ENCODE results near the gene PTPRC.

The PTPRC gene

GRCh38 chr1:198643808-198644207, 5.0 kb downstream of the PTPRC start:
- DNase-seq (ENCODE audit: low read depth) = no peak

- no peak for DNase-seq (ENCODE audit: low read depth)
These were observed 8.2 kb downstream of the PTPRC start for GRCh38 chr1:198647055-198647454.

GRCh38 chr1:198648592-198648991, 9.8 kb downstream of the PTPRC start:
- no peak for DNase-seq (ENCODE audit: low read depth)

- no peak for DNase-seq (ENCODE audit: low read depth)
These were observed 10.6 kb downstream of the PTPRC start for GRCh38 chr1:198649232-198649967.

GRCh38 chr1:198649968-198650338, 11.1 kb downstream of the PTPRC start:
- DNase-seq (ENCODE audit: low read depth) = no peak

- no peak for DNase-seq (ENCODE audit: low read depth)
These were observed 11.7 kb downstream of the PTPRC start for GRCh38 chr1:198650506-198650905.

GRCh38 chr1:198651650-198652400, 13.0 kb downstream of the PTPRC start:
- DNase-seq (ENCODE audit: low read depth) = no peak

GRCh38 chr1:198653808-198654413, 15.1 kb downstream of the PTPRC start:
- DNase-seq (ENCODE audit: low read depth) = no peak

GRCh38 chr1:198655459-198656121, 16.8 kb downstream of the PTPRC start:
- DNase-seq (ENCODE audit: low read depth) = no peak

- peak; percentile 54 for DNase-seq (ENCODE audit: low read depth)
These were observed 17.7 kb downstream of the PTPRC start for GRCh38 chr1:198656500-198656932.

GRCh38 chr1:198657550-198658064, 18.8 kb downstream of the PTPRC start:
- DNase-seq (ENCODE audit: low read depth) = no peak

GRCh38 chr1:198660341-198661261, 21.8 kb downstream of the PTPRC start:
- no peak for DNase-seq (ENCODE audit: low read depth)

GRCh38 chr1:198662821-198663220, 24.0 kb downstream of the PTPRC start:
- DNase-seq (ENCODE audit: low read depth) = no peak

GRCh38 chr1:198664068-198664788, 25.4 kb downstream of the PTPRC start:
- no peak for DNase-seq (ENCODE audit: low read depth)

GRCh38 chr1:198667186-198667585, 28.3 kb downstream of the PTPRC start:
- DNase-seq (ENCODE audit: low read depth) = no peak

- no peak for DNase-seq (ENCODE audit: low read depth)
These were observed 29.0 kb downstream of the PTPRC start for GRCh38 chr1:198667807-198668206.

GRCh38 chr1:198669023-198669698, 30.3 kb downstream of the PTPRC start:
- DNase-seq (ENCODE audit: low read depth) = no peak

GRCh38 chr1:198669771-198670170, 30.9 kb downstream of the PTPRC start:
- DNase-seq (ENCODE audit: low read depth) = no peak

GRCh38 chr1:198671136-198671535, 32.3 kb downstream of the PTPRC start:
- no peak for DNase-seq (ENCODE audit: low read depth)

- DNase-seq (ENCODE audit: low read depth) = no peak
These were observed 33.3 kb downstream of the PTPRC start for GRCh38 chr1:198672124-198672523.
